DMS 273 treated with DMSO at 0.1 percent for 48 hours (cell line): Measurements from ENCODE around the gene KCNIP4.

ENCODE experiments used
- DNase-seq: peaks from one replicate; lab custom pipeline; 2025; lab: John Stamatoyannopoulos, UW

KCNIP4 gene

DNA sequence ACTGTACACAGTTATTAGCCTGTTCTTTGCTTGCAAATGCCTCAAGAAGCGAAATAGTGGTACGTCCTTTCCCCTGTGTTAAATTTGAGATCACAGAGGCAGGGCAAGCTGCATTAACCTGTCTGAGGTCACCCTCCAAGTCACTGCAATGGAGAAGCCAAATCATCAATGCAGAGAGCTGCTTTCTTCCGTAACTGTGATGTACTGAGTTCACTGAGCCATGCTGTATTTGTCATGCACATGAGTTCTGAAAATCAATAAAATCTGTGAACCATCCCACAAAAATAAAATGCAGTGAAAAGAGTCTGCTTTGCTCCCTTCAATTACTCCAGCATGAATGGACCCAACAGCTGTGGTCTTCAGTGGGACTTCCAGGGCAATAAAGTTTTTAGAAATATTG lies 393.5 kb downstream of the KCNIP4 start:
- DNase-seq: no peak

DNA sequence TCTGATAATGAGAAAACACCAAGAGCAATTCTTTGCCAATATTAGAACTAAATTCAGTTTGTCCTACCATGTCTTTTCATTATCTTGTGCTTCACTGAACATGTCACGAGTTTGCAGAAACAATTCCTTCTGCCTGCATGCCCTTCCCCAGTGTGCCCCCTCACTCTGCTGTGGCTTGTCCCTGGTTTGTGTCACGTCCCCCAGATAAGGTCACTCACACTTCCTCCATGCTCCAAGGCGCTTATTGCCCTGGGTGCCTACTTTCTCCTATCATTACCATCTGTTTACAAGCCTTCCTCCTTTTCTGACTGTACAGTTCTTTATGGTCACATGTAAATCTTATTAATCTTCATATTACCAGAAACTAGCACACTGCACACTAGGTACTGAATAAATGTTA lies 394.1 kb downstream of the KCNIP4 start:
- no peak for DNase-seq

DNA sequence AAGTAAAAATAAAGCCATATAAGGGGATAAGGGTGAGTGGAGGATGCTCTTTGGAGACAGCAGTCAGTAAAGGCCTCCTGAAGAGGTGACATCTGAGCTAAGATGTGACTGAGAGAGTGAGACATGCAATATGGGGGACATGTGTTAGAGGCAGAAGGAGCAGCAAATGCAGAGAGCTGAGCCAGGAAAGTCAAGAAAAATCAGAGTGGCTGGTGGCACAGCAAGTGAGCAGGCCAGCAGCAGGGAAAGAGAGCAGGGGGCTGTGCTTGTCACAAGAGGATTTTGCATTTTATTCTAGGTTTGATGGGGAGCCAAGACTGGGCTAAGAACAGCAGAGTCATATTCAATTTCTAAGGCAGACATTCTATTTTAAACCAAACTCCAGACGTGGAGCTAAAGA lies 394.5 kb downstream of the KCNIP4 start:
- DNase-seq: no peak

DNA sequence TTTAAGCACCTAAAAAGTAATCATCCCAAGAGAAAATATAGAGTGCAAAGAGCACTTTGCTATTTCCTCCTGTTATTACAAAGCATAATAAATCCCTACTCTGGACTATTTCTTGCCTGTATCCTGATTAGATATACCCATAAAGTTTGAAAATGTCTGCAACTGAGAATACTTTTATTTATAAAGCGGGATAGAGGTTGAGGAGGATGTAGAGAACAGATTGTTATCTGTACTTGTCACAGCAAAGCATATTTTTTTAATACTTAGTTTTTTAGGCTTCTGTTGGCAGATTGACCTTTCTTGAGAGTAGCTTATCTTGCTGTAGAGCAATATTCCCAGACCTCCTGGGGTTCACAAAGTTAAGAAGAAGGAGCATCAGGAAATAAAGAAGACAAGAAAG lies 396.1 kb downstream of the KCNIP4 start:
- no peak for DNase-seq

DNA sequence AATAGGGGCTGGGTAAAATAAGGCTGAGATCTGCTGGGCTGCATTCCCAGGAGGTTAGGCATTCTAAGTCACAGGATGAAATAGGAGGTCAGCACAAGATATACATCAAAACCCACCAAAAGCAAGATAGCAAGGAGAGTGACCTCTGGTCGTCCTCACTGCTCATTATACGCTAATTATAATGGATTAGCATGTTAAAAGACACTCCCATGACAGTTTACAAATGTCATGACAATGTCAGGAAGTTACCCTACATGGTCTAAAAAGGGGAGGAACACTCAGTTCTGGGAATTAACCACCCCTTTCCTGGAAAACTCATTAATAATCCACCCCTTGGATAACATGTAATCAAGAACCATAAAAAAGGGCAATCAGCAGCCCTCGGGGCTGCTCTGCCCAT lies 403.6 kb downstream of the KCNIP4 start:
- no peak for DNase-seq

DNA sequence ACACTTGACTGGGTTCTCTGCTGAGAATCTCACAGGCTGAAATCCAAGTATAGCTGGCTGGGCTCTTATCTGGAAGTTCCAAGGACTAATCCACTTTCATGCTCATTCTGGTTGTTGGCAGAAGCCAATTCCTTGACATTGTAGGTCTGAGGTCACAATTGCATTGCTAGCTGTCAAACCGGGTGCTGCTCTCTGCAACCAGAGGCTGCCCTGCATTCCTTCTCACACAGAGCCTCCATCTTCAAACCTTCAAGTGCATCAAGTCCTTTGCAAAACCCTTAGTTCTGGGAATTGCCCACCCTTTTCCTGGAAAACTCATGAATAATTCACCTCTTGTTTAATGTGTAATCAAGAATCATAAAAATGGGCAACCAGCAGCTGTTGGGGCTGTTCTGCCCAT lies 404.2 kb downstream of the KCNIP4 start:
- DNase-seq: no peak

DNA sequence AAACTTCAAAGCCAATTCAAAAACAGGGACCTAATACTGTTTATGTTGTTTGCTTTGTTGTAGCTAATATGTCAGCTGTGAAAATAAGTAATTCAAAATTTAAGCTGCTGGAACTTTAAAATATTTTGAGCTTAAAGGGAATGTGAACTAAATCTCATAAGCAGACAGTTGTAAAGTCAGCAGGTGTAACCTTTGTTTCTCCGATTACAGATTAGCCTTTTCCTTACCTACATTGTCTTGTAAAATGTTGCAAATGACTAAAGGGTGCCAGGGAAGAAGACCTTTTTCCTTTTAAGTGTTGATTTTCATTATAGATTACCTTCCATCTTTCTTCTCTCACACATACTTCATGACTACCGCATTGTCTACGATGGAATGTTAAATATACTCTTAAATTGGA lies 405.1 kb downstream of the KCNIP4 start:
- DNase-seq: no peak

DNA sequence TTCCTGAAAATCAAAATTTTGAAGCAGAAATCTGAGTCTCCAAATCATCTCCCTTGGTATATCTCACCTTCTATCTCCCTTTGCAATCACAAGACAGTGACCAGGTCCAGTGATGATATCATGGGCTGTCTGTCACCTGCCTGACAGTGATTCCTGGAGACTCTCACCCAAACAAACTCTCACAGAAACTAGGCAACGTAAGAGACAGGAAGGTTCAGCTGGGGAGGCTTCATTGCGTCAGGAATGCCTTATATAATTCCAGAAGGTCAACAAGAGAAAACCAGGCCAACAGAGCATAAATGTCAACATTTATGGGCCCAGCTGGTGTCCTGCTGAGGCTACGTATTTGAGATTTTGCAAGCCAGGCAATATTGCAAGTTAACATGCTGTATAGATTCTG lies 412.7 kb downstream of the KCNIP4 start:
- no peak for DNase-seq

DNA sequence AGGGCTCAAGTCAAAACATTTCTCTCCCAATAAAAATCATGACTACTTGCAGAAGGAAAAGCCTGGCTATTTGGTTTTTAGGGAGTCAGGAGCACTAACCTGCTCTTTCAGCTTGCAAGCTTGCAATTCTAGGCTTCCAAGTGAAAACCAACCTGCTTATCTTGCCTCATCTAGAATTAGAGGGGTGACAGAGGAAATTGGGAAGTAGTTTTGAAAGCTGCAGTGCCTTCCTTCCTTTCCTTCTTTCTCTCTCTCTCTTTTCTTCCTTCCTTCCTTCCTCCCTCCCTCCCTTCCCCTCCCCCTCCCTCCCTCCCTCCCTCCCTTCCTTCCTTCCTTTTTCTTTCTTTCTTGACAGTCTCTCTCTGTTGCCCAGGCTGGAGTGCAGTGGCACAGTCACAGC lies 417.5 kb downstream of the KCNIP4 start:
- DNase-seq: no peak

DNA sequence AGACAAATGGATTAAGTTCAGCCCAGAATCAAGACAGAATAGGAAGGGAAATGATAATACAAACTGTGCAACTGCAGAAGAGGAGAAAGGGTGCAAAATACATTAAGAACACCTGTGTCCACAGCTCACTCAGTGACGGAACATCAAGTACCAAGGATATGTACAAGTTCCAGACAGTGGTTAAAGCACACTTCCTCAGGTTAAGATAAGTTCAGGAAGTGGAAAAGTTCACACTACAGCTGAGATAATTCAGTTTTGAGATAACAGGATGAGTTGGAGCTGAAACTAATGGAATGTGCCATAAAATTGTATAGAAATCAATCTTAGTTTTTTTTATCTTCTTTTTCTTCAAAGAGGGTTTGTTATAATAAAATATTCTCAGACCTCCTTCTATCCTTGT lies 419.4 kb downstream of the KCNIP4 start:
- DNase-seq: no peak

DNA sequence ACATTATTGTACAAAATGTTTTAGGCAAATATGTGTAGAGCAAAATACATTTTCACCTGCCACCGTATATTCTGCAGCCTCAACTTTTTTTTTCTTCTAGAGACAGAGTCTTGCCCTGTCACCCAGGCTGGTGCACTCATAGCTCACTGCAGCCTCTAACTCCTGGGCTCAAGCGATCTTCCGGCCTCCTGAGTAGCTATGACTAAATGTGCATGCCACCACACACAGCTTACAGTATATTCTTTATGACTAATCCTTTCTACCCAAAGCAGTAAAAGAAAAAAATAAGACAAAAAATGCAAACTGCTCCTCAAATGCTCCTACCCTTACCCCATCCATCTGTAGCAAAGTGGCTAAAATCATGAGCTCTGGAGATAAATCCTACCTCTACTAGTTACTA lies 426.3 kb downstream of the KCNIP4 start:
- DNase-seq: no peak

DNA sequence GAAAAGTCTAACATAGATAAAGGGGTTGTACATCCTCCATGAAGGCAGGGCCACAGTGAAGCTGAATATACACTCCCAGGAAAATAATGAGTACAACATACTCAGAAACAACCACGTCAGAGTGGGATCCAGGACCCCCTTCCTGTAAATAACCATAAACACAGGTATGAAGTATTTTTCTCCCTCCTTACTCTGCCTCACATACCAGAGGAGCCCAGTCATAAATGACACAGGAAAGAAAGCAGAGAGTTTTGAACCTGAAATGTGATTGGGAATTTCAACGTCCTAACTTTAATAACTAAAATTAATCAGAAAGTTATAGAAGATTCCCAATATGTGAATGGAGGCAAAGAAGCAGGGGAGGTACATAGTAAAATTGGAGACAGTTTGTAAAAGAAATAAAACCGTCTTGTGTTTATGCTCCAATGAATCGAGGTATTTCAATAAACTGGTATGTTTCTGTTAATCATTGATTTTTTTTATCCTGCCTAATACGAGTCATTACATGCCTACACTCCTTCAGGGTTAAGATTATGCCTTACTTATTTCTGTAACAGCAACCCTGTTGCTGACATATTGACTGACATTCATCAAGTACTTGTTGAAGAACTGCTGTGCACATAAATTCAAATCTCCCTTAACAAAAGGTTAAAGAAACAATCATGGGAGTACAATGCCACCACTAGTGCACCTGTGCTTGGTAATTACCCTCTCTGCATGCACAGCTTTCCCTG lies 431.3 kb downstream of the KCNIP4 start:
- no peak for DNase-seq

DNA sequence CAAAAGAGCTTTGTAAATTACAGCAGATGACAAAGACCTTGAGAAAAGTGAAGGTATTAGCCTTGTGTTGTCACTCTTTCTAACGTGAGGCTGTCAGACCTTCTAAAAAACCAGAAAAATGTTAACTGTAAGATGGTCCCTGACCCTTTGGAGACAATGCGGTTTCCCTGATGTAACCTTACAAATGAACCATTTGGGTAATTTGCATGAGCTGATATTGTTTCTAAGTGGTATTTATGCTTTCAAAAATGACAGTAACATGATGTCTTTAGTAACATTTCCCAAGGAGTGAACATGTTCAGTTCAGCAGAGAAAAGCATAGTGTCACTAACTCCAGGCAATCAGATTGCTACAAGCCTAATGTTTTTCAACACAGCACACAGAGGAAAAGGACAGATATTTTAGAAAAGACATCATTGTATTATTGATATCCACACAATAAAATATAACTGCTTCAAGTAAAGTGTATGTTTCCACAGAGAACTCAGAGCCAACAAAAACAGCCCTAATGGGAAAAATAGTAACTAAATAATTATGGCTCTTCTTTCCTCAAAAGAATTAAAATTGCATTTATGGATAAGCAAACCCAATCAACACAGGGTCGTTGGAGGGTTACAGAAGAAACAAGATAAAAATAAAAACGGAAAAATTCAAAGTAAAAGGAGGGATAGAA lies 434.4 kb downstream of the KCNIP4 start:
- no peak for DNase-seq

DNA sequence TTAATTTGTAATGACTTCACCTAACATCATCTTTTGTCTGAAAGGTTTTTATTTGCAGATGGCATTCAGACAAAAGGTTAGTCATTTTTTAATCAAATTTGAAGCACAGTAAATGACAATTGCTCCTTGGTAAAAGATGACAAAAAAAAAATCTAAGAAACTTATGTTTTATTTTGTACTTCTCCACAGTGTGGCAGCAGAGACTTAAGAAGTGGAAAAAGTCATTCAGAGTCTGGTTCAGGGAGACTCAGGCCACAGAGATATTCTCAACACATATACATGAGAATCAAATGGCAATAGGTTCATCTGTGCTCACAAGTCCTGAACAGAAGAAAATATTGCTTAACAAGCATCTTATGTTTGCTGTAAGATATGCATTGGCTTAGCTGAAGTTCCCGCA lies 436.2 kb downstream of the KCNIP4 start:
- DNase-seq: peak; percentile 3

DNA sequence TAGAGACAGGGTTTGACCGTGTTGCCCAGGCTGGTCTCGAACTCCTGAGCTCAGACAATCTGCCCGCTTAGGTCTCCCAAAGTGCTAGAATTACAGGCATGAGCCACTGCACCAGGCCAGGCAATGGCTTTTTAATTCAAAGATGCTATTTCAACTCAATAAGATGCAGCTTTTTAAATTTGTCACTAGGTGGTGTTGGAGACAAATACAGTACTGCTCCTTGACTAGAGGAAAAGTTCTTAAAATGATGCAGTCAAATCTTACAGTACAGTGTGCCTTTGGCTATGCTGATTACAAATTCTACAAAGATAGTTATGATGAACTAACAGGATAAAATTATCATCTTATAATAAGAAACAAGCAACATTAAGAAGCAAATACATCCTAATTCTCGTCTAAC lies 441.1 kb downstream of the KCNIP4 start:
- DNase-seq: no peak

DNA sequence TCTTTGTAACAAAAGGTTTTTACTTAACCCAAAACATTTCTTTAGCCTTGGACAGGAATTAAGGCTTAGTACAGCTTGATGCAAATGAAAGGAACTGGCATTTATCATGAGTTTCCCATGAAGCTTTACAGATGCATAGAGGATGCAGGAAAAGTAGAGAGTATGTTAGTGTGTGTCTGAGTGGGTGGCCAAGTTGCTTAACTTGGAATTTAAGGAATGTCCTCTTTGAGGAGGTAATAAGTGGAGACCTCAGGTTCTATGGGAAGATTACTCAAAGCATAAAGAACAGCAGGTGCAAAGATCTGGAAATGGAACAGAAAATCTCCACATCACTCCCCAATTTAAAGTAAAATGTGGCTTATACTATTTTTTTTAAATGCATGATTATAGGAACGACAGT lies 457.9 kb downstream of the KCNIP4 start:
- no peak for DNase-seq

DNA sequence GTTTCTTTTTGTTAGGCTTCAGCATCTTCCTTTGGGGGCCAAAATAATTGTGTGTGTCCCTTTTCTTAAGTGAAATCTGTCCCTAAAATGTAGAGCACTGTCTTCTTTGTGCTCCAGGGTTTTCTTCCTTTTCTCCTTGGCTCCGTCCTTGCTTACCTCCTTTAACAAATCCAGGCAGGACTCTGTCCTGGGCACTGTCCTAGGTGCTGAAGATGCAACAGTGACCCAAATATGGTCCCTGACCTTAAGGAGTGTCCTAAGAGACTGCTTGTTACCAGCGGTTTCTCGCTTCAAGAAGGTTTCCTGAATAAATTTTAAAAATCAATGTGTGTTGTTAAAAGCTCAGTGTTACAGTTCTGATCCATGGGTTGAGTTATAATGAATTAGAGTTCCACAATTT lies 471.8 kb downstream of the KCNIP4 start:
- no peak for DNase-seq

DNA sequence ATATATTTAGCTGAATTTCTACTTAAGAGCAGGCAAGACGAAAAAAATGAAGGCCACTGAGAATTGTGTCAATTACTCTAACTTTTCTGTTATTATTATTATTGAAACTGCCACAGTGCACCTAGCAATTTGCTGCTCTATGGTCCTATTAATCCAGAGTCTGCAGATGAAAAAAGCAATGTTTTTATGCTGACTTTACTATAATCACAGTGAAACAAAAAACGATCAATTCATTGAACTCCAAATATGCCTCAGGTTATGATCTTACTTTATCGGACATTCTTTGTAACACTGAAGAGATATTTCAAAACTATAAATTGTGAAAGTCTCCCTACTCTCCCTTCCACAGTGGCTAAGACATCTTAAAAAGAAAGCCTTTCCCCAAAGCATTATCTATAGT lies 474.4 kb downstream of the KCNIP4 start:
- DNase-seq: no peak

DNA sequence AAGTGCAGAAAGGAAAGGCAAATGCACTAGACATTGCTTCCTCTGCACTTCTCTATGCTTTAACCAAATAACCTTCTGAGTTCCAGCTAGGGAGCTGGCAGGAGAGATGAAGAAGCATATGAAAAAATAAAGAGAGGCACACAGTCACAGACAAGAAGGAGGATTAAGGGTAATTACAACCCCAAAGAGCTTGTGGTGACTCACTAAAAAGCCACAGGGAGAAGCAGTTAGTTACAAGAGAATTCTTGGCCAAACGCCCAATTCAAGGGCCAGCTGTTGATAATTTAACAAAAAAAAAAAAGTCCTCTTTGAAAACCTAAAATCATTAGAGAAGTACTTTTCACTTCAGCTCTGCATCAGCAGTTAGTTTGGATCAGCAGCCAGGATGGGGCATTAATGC lies 478.0 kb downstream of the KCNIP4 start:
- DNase-seq: peak; percentile 54

DNA sequence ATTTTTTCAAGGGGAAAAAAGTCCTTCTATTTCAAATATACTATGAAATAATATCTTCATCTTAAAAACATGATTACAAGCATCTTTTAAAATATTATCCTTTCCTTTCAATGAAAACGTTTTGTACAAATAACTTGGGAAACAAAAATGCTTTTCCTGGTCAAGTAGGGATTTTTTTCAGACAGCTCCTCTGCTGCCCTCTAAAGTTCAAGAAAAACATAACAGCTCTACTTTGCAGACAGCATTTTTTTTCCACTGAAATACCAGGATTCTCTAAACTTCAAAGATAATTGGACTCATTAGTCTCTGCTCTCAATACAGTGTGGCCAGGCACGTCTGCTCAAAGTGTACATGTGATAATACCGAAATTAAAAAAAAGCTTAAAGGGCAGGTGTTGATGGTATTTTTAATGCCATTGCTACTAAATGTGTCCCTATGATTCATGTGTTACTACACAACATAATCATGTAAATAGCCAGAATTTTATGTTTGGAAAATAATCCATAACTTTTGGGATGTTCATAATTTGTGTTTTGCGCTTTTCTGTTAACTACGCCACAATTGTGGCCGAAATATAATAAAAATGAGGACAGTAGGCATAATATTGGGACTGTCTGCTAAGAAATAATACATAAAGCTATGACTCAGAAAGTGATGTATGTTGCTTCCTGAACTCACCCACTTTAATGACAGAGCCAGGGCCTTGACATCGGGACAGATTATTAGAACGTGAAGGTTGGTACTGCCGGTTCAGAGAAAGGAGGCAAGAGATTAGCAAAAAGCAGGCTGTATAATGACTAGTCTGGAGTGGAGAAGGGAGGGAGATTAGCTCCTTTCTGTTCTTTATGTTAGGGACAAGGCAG lies 478.9 kb downstream of the KCNIP4 start:
- no peak for DNase-seq

DNA sequence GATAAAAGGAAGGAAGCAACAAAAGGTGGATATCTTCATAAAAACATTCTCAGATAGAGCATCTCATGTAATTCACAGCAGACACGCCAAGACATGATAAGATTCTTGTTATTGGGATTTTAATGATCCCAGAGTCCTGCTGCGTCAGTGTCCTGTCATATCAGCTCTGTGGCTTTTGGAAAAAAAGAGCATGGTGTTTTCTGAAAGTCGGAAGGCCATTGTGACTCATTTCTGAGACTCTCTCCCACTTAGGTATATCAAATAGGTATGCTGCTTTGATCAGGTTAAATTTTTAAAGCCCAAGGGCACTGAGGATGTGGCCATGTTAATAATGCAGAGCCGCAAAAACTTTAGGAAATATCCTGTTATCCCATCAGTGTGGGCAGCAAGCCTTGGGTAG lies 481.0 kb downstream of the KCNIP4 start:
- no peak for DNase-seq

DNA sequence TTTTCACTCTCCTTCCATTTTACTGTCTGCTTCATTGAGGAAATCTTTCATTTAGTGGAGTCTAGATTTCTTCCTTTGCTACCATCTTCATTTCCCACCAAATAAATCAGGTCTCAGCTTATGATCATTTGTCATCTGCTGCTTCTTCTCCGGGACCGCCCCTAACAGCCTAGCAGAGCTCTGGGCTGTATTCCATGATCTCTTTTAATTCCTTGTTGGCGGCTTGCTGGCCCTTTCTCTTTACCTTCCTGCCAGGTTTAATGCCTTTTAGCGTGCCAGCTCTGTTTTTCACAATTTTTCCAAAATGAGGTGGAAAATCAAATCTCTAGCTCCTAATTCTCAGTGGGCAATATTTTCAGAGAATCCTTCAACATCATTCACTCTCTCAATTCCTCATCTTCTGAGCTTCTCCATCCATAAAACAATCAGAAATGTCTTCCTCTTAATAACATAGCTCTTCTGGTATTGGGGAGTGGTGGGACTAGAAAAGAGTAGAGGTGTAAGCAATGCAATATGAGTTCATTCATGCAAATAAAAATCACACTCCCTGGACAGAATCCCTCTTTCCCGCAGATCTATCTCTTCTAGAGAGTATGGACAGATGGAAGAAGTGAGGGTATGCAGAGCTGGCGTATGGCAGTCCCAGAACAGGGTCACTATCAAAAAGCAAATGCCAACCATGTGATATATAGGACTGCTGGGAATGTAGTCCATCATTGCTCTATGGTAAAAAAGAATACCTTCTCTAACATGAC lies 491.3 kb downstream of the KCNIP4 start:
- DNase-seq: no peak
